ENCODE measurements around the gene TAF1C.

GRCh38 chr16:84175350-84176081 lies 11.3 kb downstream of the TAF1C start:
- peak; percentile 58 to 92 (median 86) for TF ChIP-seq CTCF (IDR thresholded peaks at IDR 0.05)
- no peak for TF ChIP-seq POLR2A (IDR thresholded peaks at IDR 0.05)
- no peak for TF ChIP-seq EP300 (IDR thresholded peaks at IDR 0.05)
